ENCODE results near the gene DYNLT2B.
A peak's percentile ranks its signal among the peaks of the same experiment; 100 is the strongest.
"Not testable (repeated sequence)": the region's sequence is repeated elsewhere in the genome, so short reads cannot be mapped to it uniquely, and the experiment has no call there.

Gene DYNLT2B

GRCh38 chr3:196317687-196318467 lies at the start of gene DYNLT2B:
Gene DYNLT2B, minus strand, starts transcription at chr3:196318240. Its CDS starts 88 bp downstream, at chr3:196318152.
- H3K9me3 Mint-ChIP-seq = no peaks in the 10 kb centered on the region

DNA sequence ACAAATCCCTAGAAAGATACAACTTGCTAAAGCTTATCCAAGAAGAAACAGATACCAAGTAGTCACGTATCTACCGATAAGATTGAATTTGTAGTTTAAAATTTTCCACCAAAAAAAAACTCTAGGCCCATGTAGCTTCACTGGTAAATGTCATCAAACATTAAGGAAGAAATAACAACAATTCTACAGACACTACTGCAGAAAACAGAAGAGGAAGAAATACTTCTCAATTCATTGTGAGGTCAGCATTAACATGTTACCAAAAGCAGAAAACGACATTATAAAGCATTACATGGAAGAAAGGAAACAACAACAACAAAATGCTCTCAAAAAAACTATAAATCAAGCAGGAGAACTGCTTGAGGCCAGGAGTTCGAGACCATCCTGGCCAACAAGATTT lies 47.7 kb upstream of the DYNLT2B start:
- no peaks in the 10 kb centered on the region for H3K9me3 Mint-ChIP-seq
- H3K27me3 Mint-ChIP-seq = no peaks in the 10 kb centered on the region
- H3K4me1 Mint-ChIP-seq = no peaks in the 10 kb centered on the region
- H3K4me3 Mint-ChIP-seq = no peak overlapping the region
- H3K27ac Mint-ChIP-seq = peak overlapping the region; percentile 2
- peaks cover 56% of the 10 kb centered on the region for H3K36me3 Mint-ChIP-seq
- ATAC-seq = no peak

More at GRCh38 chr3:196317687-196318467, at the start of gene DYNLT2B:
- Mint-ChIP-seq H3K4me1 (peaks cover 15% of the 10 kb centered on the region), H3K4me3 (peak within 1 kb of the TSS; percentile 94), H3K36me3 (peaks cover 10% of the 10 kb centered on the region), H3K27me3 (no peaks in the 10 kb centered on the region), H3K27ac (peak within 1 kb of the TSS; percentile 97)
- peak; percentile 97 for ATAC-seq

GRCh38 chr3:196360586-196360985 lies 42.5 kb upstream of the DYNLT2B start:
- H3K4me1 Mint-ChIP-seq = no peaks in the 10 kb centered on the region
- peaks cover 81% of the 10 kb centered on the region for H3K36me3 Mint-ChIP-seq
- no peaks in the 10 kb centered on the region for H3K27me3 Mint-ChIP-seq
- no peak overlapping the region for H3K27ac Mint-ChIP-seq
- ATAC-seq = no peak
- no peaks in the 10 kb centered on the region for H3K9me3 Mint-ChIP-seq
- no peak overlapping the region for H3K4me3 Mint-ChIP-seq

- H3K9me3 Mint-ChIP-seq, H3K4me3 Mint-ChIP-seq, ATAC-seq, H3K27ac Mint-ChIP-seq, H3K4me1 Mint-ChIP-seq, H3K27me3 Mint-ChIP-seq: not testable (repeated sequence)
- peaks cover 92% of the 10 kb centered on the region for H3K36me3 Mint-ChIP-seq
Measured at GRCh38 chr3:196358540-196358939, 40.5 kb upstream of the DYNLT2B start.

GRCh38 chr3:196357905-196358304 lies 39.9 kb upstream of the DYNLT2B start:
- Mint-ChIP-seq H3K36me3 (peaks cover 94% of the 10 kb centered on the region), H3K27ac (no peak overlapping the region), H3K4me3 (no peak overlapping the region), H3K4me1 (no peaks in the 10 kb centered on the region), H3K27me3 (no peaks in the 10 kb centered on the region), H3K9me3 (no peaks in the 10 kb centered on the region)
- no peak for ATAC-seq

GRCh38 chr3:196356556-196356955 lies 38.5 kb upstream of the DYNLT2B start:
- Mint-ChIP-seq H3K27ac (no peak overlapping the region), H3K9me3 (no peaks in the 10 kb centered on the region), H3K36me3 (peaks cover 86% of the 10 kb centered on the region), H3K27me3 (no peaks in the 10 kb centered on the region), H3K4me1 (no peaks in the 10 kb centered on the region), H3K4me3 (no peak overlapping the region)
- no peak for ATAC-seq

GRCh38 chr3:196355668-196356067 lies 37.6 kb upstream of the DYNLT2B start:
- Mint-ChIP-seq H3K4me1 (no peaks in the 10 kb centered on the region), H3K9me3 (no peaks in the 10 kb centered on the region), H3K4me3 (no peak overlapping the region), H3K27ac (no peak overlapping the region), H3K36me3 (peaks cover 82% of the 10 kb centered on the region), H3K27me3 (no peaks in the 10 kb centered on the region)
- ATAC-seq = no peak

DNA sequence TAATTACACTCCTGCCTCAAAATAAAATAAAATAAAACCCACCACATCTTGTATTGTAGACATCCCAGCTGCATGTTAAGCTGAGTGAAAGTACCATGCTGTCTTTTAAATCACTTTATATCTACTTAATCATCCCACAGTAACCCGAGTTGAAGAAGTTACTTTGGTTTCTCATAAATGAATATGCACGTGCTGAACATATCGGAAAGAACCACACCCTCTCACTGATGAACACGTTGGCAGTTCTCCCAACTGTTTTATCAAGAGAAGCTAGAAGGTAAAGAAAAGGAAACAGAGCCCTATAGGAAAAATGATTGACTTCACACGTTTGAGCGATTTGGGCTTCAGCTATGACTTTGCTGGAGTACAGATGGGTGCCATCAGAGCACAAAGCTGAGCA lies 36.1 kb upstream of the DYNLT2B start:
- no peaks in the 10 kb centered on the region for H3K4me1 Mint-ChIP-seq
- H3K9me3 Mint-ChIP-seq = no peaks in the 10 kb centered on the region
- no peak for ATAC-seq
- H3K27me3 Mint-ChIP-seq = no peaks in the 10 kb centered on the region
- no peak overlapping the region for H3K27ac Mint-ChIP-seq
- H3K4me3 Mint-ChIP-seq = no peak overlapping the region
- H3K36me3 Mint-ChIP-seq = peaks cover 71% of the 10 kb centered on the region

DNA sequence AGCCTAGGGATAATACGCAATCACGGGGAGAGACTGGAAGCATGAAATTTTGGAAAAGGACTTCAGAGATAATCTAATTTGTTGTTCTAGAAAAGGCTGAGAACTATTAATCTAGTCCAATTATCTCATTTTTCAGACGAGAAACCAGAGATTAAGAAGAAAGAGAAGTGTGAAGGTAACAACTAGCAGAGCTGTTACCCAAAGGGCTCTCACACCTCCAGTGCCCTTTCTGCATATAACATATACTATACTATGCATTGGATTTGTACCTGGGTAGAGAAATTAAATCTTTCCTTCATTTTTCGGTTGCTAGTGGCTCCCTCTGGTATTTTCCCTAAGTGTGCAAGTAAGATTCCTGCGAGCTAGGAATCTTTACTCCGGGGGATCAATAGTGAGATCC lies 33.5 kb upstream of the DYNLT2B start:
- Mint-ChIP-seq H3K4me1 (no peaks in the 10 kb centered on the region), H3K27ac (no peak overlapping the region), H3K9me3 (no peaks in the 10 kb centered on the region), H3K36me3 (peaks cover 59% of the 10 kb centered on the region), H3K4me3 (no peak overlapping the region), H3K27me3 (no peaks in the 10 kb centered on the region)
- ATAC-seq = no peak

GRCh38 chr3:196350067-196350466 lies 32.0 kb upstream of the DYNLT2B start:
- H3K4me3 Mint-ChIP-seq = no peak overlapping the region
- no peak overlapping the region for H3K27ac Mint-ChIP-seq
- no peaks in the 10 kb centered on the region for H3K27me3 Mint-ChIP-seq
- ATAC-seq = no peak
- peaks cover 52% of the 10 kb centered on the region for H3K36me3 Mint-ChIP-seq
- H3K9me3 Mint-ChIP-seq = no peaks in the 10 kb centered on the region
- peaks cover 10% of the 10 kb centered on the region for H3K4me1 Mint-ChIP-seq

DNA sequence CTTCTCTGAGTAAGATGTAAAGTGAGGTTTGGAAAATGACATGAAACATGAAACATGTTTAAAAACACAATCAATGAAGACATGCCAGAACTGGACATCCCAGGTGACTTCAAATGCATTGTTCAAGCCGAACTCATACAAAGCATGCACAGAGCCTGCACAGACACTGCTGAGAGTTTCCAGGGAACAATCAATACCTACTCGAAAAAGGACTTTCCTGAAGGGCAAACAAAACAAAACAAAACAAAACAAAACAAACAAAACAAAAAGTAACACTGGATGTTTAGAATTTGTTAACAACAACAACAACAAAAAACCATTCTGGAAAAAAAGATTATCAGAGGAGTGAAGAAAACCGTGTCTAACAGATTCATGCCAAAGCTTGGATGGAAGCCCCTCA lies 30.7 kb upstream of the DYNLT2B start:
- H3K27me3 Mint-ChIP-seq = no peaks in the 10 kb centered on the region
- peaks cover 20% of the 10 kb centered on the region for H3K4me1 Mint-ChIP-seq
- H3K27ac Mint-ChIP-seq = no peak overlapping the region

GRCh38 chr3:196344663-196345062 lies 26.6 kb upstream of the DYNLT2B start:
- Mint-ChIP-seq H3K27ac (peak overlapping the region; percentile 80), H3K4me3 (peak overlapping the region; percentile 41), H3K36me3 (peaks cover 25% of the 10 kb centered on the region), H3K4me1 (peaks cover 20% of the 10 kb centered on the region), H3K27me3 (no peaks in the 10 kb centered on the region), H3K9me3 (no peaks in the 10 kb centered on the region)
- peak; percentile 83 for ATAC-seq

More for the DNA sequence above, 30.7 kb upstream of the DYNLT2B start:
- ATAC-seq = no peak
- Mint-ChIP-seq H3K9me3 (no peaks in the 10 kb centered on the region), H3K4me3 (no peak overlapping the region), H3K36me3 (peaks cover 40% of the 10 kb centered on the region)

- Mint-ChIP-seq H3K36me3 (peaks cover 19% of the 10 kb centered on the region), H3K27ac (peak overlapping the region; percentile 80), H3K4me1 (peaks cover 21% of the 10 kb centered on the region)
- ATAC-seq, H3K27me3 Mint-ChIP-seq, H3K4me3 Mint-ChIP-seq, H3K9me3 Mint-ChIP-seq: not testable (repeated sequence)
Measured at GRCh38 chr3:196343917-196344316, 25.9 kb upstream of the DYNLT2B start.

GRCh38 chr3:196341137-196341536 lies 23.1 kb upstream of the DYNLT2B start:
- Mint-ChIP-seq H3K27ac (no peak overlapping the region), H3K9me3 (no peaks in the 10 kb centered on the region), H3K27me3 (no peaks in the 10 kb centered on the region), H3K4me3 (no peak overlapping the region), H3K36me3 (peaks cover 8% of the 10 kb centered on the region), H3K4me1 (peaks cover 27% of the 10 kb centered on the region)
- no peak for ATAC-seq

GRCh38 chr3:196340466-196340865 lies 22.4 kb upstream of the DYNLT2B start:
- Mint-ChIP-seq H3K27me3 (no peaks in the 10 kb centered on the region), H3K4me1 (peaks cover 21% of the 10 kb centered on the region), H3K9me3 (no peaks in the 10 kb centered on the region), H3K36me3 (peaks cover 3% of the 10 kb centered on the region), H3K27ac (no peak overlapping the region), H3K4me3 (no peak overlapping the region)
- no peak for ATAC-seq

DNA sequence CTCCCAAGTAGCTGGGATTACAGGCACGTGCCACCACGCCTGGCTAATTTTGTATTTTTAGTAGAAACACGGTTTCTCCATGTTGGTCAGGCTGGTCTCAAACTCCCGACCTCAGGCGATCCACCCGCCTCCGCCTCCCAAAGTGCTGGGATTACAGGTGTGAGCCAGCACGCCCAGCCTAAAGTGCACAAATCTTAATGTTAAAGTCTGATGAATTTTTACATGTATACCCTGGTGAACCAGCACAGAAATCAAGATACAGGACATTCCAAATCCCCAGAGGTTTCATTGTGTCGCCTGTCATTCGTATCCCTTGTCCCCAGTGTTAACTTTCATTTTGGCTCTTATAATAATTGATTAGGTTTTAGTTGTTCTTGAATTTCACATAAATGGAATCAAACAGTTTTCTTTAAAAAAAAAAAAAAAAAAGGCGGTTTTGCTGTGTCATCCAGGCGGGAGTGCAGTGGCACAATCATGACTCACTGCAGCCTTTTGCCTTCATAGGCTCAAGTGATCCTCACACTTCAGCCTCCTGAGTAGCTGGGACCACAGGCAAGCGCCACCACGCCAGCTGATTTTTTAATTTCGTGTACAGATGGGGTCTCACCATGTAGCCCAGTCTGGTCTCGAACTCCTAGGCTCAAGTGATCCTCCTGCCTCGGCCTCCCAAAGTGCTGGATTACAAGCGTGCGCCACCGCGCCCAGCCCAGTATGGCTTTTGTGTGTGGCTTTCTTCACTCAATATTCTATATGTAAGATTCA lies 21.6 kb upstream of the DYNLT2B start:
- no peaks in the 10 kb centered on the region for H3K9me3 Mint-ChIP-seq
- H3K4me1 Mint-ChIP-seq = peaks cover 13% of the 10 kb centered on the region
- no peaks in the 10 kb centered on the region for H3K36me3 Mint-ChIP-seq
- H3K4me3 Mint-ChIP-seq = no peak overlapping the region
- no peak overlapping the region for H3K27ac Mint-ChIP-seq
- no peaks in the 10 kb centered on the region for H3K27me3 Mint-ChIP-seq
- no peak for ATAC-seq
